Stimulated activated CD4-positive, alpha-beta T cell treated with anti-CD3 and anti-CD28 coated beads, Interleukin-4, amount 100 ng/mL, for 4 hours (primary cell): Measurements from ENCODE around the gene NCKAP5.

ENCODE experiments used
- DNase-seq, 2 experiments: peaks; one replicate each; pipeline ENCODE4 v3.0.0-alpha.2; 2020

NCKAP5 gene

DNA sequence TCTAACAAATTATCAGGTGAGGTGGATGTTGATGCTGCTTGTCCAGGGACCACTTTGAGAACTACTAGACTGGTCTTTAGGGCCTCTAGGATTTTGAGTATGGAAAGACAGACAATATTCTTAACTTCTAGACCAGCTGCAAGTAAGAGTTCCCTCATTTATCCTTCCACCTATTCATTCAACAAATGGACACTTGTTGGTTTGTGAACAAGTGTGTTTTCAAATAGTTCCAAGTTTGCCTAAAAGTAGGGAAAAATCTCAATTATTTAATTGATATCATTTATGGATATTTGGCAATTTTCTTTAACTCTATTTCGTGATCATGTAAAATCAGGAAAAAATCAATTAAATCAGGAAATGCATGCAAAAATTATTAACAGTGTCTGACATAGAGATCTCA lies 245.4 kb downstream of the NCKAP5 start:
- no peak for DNase-seq

DNA sequence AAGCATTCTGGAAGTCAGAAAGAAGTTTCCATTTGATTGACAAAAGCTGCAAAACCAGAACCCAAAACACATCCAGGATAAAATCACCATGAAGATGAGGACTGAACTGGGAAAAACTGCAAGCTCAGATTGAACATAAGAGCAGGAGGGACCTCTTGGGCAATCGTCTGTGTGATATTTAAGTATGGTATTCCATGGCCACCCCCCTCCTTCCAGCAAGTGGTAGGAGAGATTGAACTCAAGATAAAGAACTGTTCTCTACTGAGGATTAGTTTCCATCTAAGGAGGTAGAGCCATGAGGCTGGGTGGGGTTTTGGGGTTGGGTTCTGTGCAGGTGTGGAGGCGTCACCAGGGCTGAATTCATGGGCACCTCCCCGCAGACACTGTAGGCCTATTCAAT lies 251.1 kb downstream of the NCKAP5 start:
- no peak for DNase-seq

DNA sequence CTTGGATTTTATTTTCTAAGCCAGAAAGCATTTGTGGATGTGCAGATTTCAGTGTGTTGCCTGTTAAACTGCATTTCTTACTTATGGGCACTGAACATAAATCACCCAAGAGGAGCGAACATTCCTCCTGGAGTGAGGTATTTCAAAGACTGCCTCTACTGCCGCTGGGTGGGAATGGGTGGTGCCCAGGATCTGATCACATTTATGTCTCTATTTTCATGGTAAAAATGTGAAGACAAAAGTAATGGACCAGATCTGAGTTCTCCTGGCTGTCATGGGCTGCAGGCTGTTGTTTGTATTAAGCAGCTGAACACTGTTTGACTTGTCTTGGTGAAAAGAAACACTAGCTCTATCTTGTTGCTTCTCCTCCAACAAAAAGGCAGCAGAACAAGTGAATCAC lies 251.7 kb downstream of the NCKAP5 start:
- DNase-seq: no peak

DNA sequence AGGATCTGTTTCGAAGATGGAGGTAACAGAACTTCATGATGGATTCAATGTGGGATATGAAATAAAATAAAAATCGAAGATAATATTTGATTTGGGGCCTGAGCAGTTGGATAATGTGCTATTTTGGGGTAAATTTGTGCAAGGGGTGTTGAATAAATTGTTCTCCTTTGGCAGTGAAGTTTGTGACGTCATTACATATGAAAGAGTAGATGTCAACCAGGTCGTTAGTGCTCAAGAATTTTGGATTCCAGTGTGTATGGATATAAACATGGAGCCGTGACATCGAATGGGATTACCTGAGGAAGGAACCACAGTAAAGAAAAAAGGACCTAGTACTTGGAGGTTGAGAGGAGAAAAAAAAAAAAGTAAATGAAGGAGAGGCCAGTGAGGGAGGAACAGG lies 253.0 kb downstream of the NCKAP5 start:
- DNase-seq: no peak

DNA sequence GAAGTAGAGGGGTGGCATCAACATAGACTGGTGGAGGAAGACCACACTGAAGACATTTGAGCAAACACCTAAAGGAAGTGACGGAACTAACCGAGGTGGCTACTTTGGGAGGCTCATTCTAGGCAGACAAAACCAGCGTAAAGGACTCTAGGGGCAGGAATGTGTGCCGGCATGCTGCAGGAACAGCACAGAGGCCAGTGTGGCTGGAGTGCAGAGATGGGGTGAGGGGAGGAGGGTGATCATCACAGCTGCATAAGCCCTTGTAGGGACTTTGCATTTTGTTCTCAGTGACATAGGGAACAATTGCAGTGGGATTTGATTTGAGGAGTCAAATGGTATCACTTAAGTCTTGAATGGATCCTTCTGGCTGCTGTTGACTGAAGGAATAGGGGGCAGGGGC lies 253.5 kb downstream of the NCKAP5 start:
- DNase-seq: no peak

DNA sequence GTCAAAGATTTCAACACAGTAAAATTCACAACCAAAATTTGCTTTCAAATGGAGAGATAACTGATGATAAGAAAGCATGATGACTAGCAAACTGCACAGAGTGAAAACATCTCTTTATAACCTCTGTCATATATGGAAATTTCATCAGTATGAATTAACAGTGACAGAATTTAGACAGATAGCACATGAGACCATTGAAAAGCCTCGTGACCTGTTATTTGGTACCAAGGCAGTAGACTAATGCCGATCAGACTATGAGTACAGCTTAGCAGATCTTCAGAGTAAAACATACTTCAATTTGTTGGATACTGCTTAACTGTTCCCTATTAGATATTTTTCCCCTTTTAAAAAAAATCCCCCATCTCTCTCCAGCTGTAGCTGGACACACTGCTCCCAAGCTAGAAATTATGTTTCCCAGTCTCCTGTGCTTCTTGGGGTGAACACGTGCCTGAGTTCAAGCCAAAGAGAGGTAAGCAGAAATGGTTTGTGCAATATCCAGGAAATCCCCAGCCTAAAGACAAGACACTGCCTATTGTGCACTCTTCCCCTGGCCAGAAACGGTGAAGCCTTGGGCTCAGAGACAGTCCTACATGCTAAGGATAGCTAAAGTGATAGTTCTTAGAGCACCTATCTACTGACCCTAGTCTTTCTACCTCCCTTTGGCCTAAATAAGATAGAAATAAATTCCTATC lies 256.1 kb downstream of the NCKAP5 start:
- no peak for DNase-seq

DNA sequence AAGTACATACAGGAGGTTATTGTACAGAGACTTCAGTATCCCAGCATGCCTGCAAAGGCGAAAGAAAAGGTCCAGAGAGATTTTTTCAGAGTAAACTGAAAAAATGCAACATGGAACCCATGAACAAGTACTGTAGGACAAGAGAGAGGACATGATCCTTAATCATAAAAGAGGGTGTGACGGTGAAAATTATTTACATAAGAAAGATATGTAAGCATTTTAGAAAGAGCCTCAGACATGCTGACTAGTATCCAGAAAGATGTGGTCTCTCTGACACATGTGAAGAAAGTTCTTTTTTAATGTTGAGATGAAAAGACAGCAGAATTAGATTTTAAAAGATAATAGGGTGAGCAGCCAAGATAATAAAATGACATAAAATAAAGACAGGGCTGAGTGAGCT lies 262.0 kb downstream of the NCKAP5 start:
- DNase-seq: no peak

DNA sequence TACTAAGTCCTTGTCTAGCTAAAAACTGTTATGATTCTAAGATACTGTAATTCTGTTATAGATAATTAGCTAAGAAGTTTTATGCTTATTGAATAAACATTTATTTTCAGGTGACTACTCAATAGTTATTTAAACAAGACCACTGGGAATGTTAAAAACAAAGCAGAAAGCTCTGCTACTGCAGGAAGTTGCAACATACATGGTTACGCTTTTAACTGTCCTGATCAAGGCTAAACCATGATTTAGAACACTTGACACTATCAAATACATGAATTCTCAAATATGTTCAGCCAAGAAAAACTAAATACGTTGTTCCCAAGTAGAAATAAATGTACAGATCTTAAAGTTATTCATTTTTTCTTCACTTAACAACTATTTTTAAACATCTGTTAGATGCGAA lies 263.9 kb downstream of the NCKAP5 start:
- no peak for DNase-seq

DNA sequence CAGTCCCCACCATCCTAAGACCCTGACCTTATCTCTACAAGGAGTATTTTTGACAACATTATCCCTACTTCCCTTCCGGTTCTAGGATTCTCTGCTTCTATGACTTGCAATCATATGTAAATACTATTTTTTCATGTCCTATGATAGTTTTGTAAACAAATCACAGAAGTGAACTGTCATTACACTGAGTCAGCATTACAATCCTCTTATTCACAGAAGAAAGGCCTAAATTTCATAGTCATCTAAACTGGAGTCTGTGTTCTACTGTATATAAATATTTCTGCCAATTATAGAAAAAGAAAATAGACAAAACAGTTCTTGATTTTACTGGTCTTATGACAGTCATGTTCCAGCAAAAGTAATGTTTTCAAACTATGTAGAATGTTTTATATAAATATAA lies 265.1 kb downstream of the NCKAP5 start:
- no peak for DNase-seq

DNA sequence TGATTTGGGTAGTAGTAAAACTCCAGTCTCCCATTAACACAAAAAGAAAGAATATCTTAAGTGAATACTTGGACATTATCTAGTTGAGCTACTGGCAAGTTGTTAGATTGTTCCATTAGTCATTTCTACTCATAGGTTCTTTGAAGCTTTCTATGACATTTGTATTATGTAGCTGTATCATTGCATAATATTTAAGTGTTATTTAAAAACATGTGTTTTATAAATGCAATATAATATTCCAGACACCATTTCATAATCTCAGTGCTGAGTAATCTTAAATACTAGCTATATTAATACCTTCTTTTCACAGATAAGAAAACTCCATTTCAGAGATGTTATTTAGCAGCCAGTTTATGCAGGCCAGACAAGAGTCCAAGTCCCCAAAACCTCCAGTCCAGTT lies 271.9 kb downstream of the NCKAP5 start:
- no peak for DNase-seq

DNA sequence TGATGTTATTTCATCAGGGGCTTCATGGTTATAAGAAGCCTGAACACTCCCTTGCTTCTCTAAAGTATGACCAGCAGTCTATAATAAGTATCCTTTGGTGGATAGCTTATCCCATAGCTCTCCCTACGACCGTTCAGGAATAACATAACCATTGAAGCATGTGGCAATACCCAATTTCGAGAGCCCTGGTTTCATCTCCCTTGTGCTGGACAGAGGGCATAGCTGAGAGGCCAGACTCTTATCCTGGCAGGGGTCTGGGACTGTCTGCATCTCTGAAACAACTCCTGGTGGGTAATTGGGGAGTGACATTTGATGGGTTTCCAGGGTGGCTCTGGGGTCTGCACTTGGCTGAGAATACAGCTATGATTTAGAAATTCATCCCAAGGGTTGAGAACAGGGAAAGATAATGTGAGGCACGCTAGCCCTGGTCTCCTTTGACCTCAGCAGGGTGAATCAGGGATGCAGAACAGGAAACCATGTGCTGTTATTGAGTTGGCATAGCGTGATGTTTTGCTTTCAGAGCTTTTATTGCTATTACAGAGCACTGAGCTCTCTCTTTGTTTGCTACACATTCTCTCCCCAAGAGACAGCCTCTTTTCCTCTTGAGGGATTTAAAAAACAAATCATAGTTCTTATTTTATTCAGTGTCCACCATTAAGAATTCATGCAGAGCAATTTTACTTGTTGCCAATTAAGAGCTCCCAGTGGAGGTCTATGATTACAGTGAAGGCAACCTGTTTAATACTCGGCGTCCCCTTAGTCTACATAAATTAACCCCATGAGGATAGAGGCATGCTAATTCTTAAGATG lies 274.5 kb downstream of the NCKAP5 start:
- no peak for DNase-seq

DNA sequence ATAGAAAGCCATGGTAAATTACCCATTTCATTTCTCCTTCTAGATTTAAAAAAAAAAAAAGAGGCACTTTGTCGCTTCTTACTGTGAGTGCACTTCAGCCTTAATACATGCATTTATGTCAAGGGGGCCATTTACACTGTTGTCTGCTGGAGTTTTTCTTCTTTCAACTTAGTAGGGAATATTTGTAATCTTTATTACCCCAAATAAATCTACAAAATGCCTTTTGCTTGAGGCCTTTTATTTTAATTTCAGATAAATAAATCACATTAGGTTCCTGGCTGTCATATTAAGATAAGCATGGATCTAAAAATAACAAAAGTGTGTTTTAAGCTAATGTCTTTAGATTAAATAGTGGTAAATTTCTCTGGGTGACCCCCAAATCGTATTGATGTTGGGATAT lies 276.0 kb downstream of the NCKAP5 start:
- no peak for DNase-seq

DNA sequence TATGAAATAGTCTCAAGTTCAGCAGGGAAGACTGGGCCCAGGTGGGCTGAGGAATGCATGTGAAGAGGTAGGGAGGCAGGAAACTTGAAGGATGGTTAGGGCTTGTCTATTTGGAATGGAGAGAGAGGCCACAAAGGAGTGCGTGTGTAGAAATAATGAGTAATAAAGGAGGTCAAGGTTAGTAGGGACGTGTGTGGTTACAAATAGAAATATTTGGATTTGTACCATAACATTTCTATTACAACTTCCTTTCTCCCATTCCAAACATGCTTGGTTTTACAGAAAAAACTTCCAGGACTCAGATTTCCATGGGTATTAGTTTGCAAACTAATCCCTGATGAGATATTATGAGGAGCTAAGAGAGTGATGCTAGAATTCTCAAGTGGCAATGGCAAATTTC lies 280.6 kb downstream of the NCKAP5 start:
- DNase-seq: no peak

DNA sequence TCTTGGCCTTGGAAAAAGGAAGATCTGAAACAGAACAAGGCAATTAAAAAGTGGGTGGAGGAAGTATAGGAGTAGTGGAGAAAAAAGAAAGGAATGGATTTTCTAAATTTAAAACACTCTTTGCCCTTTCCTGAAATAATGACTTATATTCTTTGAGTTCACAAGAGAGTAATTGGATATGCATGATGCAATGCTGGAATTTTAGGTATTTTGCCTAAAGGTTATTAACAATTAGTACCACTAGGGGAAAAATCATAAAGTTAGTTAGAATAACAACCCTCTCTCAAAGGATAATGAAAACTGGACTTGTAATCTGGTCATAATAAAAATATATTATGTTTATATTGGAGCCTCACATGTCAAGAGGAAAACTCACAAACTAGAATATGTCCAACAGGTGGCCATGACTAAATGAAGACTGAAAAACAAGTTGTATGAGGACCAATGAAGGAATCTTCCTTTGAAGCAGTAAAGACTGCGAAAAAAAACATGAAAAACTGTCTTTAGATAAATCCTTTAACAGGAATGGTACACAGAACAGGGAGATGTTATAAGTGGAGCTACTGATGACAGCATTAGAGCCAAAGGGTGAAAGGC lies 281.8 kb downstream of the NCKAP5 start:
- DNase-seq: no peak

DNA sequence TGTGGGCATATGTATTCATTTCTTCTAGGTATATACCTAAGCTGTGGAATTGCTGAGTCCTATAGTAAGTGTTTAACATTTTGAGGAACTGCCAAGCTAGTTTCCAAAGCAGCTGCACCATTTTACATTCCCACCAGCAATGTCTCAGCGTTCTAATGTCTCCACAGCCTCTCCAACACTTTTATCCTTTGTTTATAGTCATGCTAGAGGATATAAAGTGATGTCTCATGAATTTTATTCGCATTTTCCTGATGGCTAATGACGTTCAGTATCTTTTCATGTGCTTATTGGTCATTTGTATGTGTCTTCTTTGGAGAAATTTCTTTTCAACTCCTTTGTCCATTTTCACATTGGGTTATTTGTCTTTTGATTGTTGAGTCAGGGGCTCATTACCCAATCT lies 295.2 kb downstream of the NCKAP5 start:
- DNase-seq: no peak

DNA sequence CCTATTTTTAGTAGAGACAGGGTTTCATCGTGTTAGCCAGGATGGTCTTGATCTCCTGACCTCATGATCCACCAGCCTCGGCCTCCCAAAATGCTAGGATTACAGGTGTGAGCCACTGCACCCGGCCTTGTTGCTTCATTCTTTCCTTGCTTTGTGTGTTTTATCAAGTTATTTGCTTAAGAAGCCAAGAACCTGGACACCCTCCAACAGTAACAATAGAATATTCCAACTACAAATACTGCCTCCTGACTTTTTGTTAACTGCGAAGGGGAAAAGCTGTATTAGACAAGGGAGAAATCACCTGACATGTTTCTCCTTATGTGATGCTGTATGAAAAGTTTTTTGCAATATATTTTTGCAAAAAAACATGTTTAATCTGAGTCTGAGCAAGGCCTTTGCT lies 297.2 kb downstream of the NCKAP5 start:
- no peak for DNase-seq

DNA sequence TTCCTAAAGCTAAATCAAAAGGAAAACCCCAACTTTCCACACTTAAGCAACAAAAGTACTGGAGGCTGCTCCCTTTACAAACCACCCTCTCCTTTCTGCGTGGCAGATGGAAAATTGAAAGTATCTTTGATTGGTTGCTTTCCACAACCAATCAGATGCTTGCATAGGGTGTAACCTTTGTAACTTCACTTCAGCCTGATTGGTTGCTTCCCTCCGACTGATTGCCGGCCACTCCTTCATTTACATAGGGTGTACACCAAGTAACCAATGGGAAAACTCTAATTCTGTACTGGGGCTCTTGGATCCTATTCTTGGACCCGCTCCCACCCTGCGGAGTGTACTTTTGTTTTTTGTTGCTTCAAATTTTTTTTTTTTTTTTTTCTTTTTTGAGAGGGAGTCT lies 297.7 kb downstream of the NCKAP5 start:
- no peak for DNase-seq

DNA sequence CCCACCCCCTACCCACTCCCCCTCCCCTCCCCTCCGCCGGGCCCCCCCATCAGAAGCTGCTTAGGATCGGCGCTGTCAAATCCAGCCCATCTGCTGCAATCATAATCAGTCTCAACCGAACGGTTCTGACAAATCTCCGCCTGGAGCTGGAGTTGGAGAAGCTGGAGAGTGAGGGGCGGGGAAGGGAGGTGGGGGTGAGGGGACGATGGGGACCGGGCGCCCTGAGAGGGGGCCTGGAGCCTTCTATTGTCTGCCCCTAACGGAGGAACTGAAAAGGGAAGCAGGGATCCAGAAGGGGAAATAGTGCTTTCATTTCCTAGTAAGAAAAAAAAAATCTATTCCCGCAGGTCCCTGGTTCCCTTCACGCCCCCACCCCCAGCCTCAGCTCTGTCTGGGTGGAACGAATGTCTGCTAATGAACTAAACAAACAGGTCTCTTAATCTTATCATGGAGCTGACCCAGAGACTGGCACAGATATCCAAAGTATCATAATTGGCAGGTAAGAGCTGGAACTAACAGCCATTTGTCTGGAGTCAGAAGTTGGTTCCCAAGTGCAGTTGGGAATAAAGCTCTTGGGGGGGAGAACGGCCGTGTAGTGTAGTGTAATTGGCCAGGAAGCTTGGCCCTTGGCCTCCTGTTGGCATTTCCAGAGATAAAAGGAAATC lies 301.2 kb downstream of the NCKAP5 start:
- DNase-seq: no peak

DNA sequence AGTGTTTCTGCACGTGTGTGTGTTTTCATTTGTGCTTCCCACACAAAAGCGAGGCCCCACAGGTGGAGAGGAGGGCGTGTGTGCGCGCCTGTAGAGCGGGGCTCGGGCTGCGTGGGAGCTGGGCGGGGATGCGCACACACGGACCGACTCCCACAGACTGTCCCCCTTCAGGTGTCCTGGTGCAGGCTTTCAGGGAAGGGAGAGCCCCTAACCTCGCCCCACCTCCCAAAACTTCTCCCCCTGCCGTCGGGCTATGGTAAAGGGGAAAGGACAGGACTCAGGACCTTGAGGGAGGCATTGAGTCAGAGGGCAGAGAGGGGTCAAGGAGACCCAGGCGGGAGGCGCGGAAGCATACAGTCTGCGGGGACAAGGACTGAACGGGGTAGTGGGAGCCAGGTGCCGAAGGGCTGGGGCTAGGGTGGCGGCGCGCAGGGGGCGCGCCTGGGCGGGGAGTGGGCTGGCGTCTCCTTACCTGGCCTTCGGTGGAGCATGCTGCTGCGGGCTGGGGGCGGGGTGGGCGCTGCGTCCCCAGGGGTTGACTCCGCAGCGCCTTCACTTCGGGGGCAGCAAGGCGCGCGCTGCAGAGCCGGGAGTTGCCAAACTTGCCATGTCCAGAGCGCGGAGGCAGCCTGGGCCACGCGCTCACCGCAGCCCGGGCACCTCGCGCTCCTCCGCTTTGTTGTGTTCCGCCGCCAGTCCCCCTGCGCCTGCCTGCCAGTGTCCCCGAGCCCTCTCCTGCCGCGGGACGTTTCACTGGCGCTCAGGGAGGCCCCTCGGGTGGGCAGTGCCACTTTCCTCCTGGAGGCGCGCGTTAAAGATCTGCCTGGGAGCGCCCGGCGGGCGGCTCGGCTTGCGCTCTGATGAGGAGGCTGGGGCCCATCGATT lies 302.0 kb downstream of the NCKAP5 start:
- DNase-seq: no peak

DNA sequence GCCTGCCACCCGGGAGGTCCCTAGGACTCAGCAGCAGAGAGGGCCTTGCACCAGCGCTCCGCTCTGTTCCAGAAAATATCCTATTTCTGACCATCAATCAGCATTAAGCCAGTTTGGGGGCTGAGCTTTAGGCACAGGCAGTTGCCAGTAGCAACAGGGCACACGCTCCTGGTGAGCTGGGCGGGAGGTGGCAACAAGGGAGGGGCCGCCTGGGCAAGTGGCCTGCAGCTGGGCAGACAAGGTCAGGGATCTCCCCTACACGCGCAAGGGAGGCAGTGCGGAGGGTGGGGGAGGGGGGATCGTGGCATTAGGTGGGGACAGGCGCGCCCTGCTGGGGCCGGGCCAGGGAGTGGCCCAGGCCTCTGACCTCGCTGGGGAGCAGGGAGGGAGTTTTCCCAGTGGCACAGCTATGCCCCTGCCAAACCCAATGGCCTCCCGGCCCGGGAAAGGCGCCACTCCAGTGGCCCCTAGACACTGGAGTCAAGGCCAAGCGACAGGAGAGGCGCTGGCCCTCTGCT lies 302.8 kb downstream of the NCKAP5 start:
- no peak for DNase-seq

DNA sequence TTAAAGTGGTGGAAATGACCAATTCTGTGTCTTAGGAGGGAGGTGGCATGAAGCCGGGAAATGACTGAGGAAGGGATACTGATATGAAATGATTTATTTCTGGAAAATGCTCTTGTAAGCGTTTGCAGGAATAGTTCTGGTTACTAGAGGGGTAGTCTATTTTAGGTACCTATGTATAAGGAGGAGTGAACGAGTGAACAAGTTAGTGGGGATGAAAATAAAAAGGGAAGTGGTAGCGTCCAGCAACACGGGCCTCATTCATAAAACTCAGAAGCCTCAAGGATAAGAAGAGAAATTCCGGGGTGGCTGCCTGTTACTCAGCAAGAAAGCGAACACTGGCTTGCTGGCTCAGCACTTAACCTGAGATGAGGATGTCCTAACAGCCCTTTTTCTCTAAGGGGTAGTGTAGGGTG lies 303.3 kb downstream of the NCKAP5 start:
- DNase-seq: no peak

DNA sequence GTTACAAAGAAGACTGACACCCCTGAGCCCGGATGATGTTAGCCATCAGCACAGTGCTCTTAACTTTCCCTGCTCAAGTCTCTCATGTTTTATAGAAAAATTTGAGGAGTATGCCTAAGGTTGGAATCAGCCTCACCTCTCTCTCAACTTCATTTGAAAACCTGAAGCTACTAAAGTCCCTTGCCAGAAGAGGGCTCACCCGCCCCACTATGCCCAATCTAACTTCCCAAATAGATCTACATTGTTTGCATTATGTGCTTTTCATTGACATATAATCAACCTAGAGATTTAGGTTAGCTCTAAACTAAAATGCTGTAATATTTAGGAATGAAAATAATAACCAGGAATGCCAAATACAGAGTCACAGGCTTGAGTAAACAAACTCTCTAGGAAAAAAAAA lies 305.4 kb downstream of the NCKAP5 start:
- DNase-seq: no peak

DNA sequence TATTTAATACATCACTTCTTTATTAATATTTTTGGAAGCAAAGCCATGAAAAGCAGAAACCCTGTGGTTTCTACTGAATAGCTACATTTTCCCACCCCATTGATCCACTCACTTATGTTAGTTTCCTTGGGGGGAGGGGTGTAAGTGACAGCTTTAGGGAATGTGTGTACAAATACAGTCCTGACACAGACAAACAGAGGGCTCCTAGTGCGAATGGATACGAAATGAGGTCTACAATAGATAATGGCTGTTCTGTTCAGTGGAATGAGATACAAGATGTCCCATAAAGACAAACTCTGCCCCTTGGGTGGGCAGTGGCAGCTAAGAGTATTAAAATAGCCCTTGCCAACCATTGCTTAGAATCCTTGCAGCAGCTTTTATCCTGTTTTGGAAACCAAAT lies 312.9 kb downstream of the NCKAP5 start:
- no peak for DNase-seq
